ENCODE results near the gene TMEM140. TPM values are rescaled to one million over a fixed set of nuclear protein-coding genes. Genes with fewer than 3 reads are reported as not detected.

The TMEM140 gene
- total and polyA plus RNA-seq, 9 of the 15 experiments (the other 6 are each of a cell fraction or from before 2014, with no cell fraction given), result 0.03 to 0.82 (median 0.23) TPM

- in situ Hi-C loops (cut with MboI), result no loop called here
- POLR2A ChIA-PET, result interaction anchor here (1.2 kb wide), 1 partner anchor 24 kb away, joined by 3 read pairs; no protein-coding TSS in a partner anchor
- 0 out of 2 replicates have a peak, but pooled peaks cover 5% of the 10 kb centered on the region for H4K20me1 ChIP-seq (replicated peaks; ENCODE audit: control insufficient read depth, insufficient read depth, low read length)
- no peak overlapping the region for H3K9ac ChIP-seq (ENCODE audit: insufficient read depth in 1 of 2, low read depth in 2 of 2, low read length in 2 of 2)
- no peak for FAIRE-seq
- no peak for DNase-seq (ENCODE audit: extremely low read depth in 1 of 4, low spot score in 3 of 4)
- H2AFZ ChIP-seq (ENCODE audit: low read depth, low read length), result no peak overlapping the region
- H3K9me1 ChIP-seq (ENCODE audit: control insufficient read depth, insufficient read depth, low read length), result no peaks in the 10 kb centered on the region
- H3K4me1 ChIP-seq (replicated peaks in 1 of 2; ENCODE audit: control insufficient read depth in 2 of 2, insufficient read depth in 2 of 2, low read length in 2 of 2), result peaks cover 19 to 34% of the 10 kb centered on the region in 2 experiments
- no peak overlapping the region for H3K4me3 ChIP-seq
- no peak for TF ChIP-seq ZFP91 (CRISPR knock-in tag; IDR thresholded peaks at IDR 0.05)
- no peak for TF ChIP-seq CBFB (CRISPR knock-in tag; IDR thresholded peaks at IDR 0.05)
- TF ChIP-seq ZNF184 (CRISPR knock-in tag; IDR thresholded peaks at IDR 0.05), result no peak
- TF ChIP-seq ZKSCAN8 (CRISPR knock-in tag; IDR thresholded peaks at IDR 0.05), result no peak
- no peak for TF ChIP-seq ZNF124 (CRISPR knock-in tag; IDR thresholded peaks at IDR 0.05)
- TF ChIP-seq RBM17 (IDR thresholded peaks at IDR 0.05; ENCODE audit: borderline replicate concordance, low read depth, low read length), result no peak
- TF ChIP-seq RBFOX2 (IDR thresholded peaks at IDR 0.05; ENCODE audit: low read depth, low read length), result peak; percentile 57
- peak; percentile 56 for TF ChIP-seq POLR2G (IDR thresholded peaks at IDR 0.05; ENCODE audit: low read depth, low read length)
- TF ChIP-seq ZBTB2 (IDR thresholded peaks at IDR 0.05), result no peak
- TF ChIP-seq ARHGAP35 (IDR thresholded peaks at IDR 0.05; ENCODE audit: partially characterized antibody), result no peak
- ATAC-seq, result no peak
- intact Hi-C loops (cut with micrococcal nuclease), result no loop called here
- CTCF ChIA-PET (ENCODE audit: low intra/inter-chr PET ratio), result no interaction called here
- 92% methylated on average over 18 of the region's 18 CpGs for WGBS (ENCODE audit: insufficient coverage, low coverage, missing lambda C conversion rate)
- no peak overlapping the region for H3K4me2 ChIP-seq (ENCODE audit: insufficient read depth, low read length)
- H3K36me3 ChIP-seq (ENCODE audit: control insufficient read depth, insufficient read depth, low read length), result peaks cover 53% of the 10 kb centered on the region
- H3K27me3 ChIP-seq (ENCODE audit: control insufficient read depth in 2 of 2, insufficient read depth in 2 of 2, low read length in 2 of 2), result no peaks in the 10 kb centered on the region
- no peak overlapping the region for H3K27ac ChIP-seq (ENCODE audit: extremely low read depth, low read depth, low read length)
- peaks cover 17% of the 10 kb centered on the region for H3K9me3 ChIP-seq (replicated peaks; ENCODE audit: control insufficient read depth, insufficient read depth, low read depth, low read length)
- BruUV-seq (replicated peaks), result no TSS peak
- H3K79me2 ChIP-seq (ENCODE audit: control insufficient read depth, insufficient read depth, low read length), result peaks cover 33% of the 10 kb centered on the region
These were observed 18.6 kb downstream of the TMEM140 start for GRCh38 chr7:135166338-135166990.

Data from K562 (cell line).